GM12878 (cell line): ENCODE results near the gene ABHD1. TPM values are rescaled to one million over a fixed set of nuclear protein-coding genes. Genes with fewer than 3 reads are reported as not detected.

Source experiments
- ATAC-seq: fragments of 200-7000 bp; cut with Tn5 transposase; 3 replicates; pipeline ENCODE4 v1.9.1; 2020; ENCODE audit warnings: mild to moderate bottlenecking, moderate library complexity
- BruUV-seq: library from RNA; stranded (reverse); fragments of 400-500 nt; replicated peaks from 2 replicates; lab custom pipeline; 2021; lab: Mats Ljungman, UMichigan
- CTCF ChIA-PET: fragments of 300-600 bp; sonication (Branson Sonifier 250); formaldehyde crosslinking; extraction: SDS; loops from one replicate; lab custom pipeline; 2021; ENCODE audit warnings: inconsistent platforms; lab: Yijun Ruan, JAX
- POLR2A ChIA-PET: fragments of 350-600 bp; formaldehyde crosslinking; extraction: SDS; loops from one replicate; lab custom pipeline; 2021; ENCODE audit warnings: inconsistent platforms; lab: Charles Lee
- RAD21 ChIA-PET: fragments of 300-600 bp; sonication (Branson Sonifier 250); formaldehyde crosslinking; loops from one replicate; lab custom pipeline; 2023; ENCODE audit warnings: antibody characterized with exemption; ENCODE audit not compliant: unreplicated experiment; lab: Charles Lee
- SMC1A ChIA-PET: fragments of 300-600 bp; sonication (Branson Sonifier 250); formaldehyde crosslinking; loops from one replicate; lab custom pipeline; 2023; ENCODE audit not compliant: unreplicated experiment, uncharacterized antibody; lab: Charles Lee
- DNase-seq: peaks from one replicate; pipeline ENCODE4 v3.0.0-alpha.2; 2011; ENCODE audit warnings: low read depth, low spot score
- FAIRE-seq: peaks from 3 replicates; lab custom pipeline; 2011; peaks lifted over from hg19 to GRCh38; lab: Jason Lieb, UNC
- H2AFZ ChIP-seq: 2 replicates; pipeline ENCODE4 v1.6.0; 2011; ENCODE audit warnings: low read depth, low read length, control low read depth; ENCODE audit not compliant: control insufficient read depth
- H3K27ac ChIP-seq: 2 replicates; pipeline ENCODE4 v1.5.1; 2011; ENCODE audit warnings: control low read depth; ENCODE audit not compliant: control insufficient read depth, insufficient read depth
- H3K27me3 ChIP-seq, 2 experiments: replicated peaks in 1 of 2; 2 replicates each; pipeline versions ENCODE4 v1.6.0 to v1.6.1; 2011; ENCODE audit warnings: low read length in 1 of 2; ENCODE audit not compliant: control insufficient read depth in 2 of 2, insufficient read depth in 2 of 2
- H3K36me3 ChIP-seq, 2 experiments: 2 replicates each; pipeline ENCODE4 v1.5.1; 2011; ENCODE audit warnings: low read length in 1 of 2; ENCODE audit not compliant: control insufficient read depth in 2 of 2, insufficient read depth in 2 of 2
- H3K4me1 ChIP-seq: 2 replicates; pipeline ENCODE4 v1.6.1; 2011; ENCODE audit warnings: mild to moderate bottlenecking, low read length, moderate library complexity, mixed read lengths; ENCODE audit not compliant: control insufficient read depth, insufficient read depth
- H3K4me2 ChIP-seq: 2 replicates; pipeline ENCODE4 v1.6.0; 2011; ENCODE audit warnings: control low read depth; ENCODE audit not compliant: control insufficient read depth, insufficient read depth
- H3K4me3 ChIP-seq: fragments of 200-600 bp; sonication (generic); 2 replicates; pipeline ENCODE4 v1.5.1; 2016
- H3K79me2 ChIP-seq: 2 replicates; pipeline ENCODE4 v1.6.0; 2011; ENCODE audit warnings: low read length; ENCODE audit not compliant: control insufficient read depth, insufficient read depth
- H3K9ac ChIP-seq: 2 replicates; pipeline ENCODE4 v1.8.0; 2011; ENCODE audit warnings: low read length, control low read depth, mixed read lengths; ENCODE audit not compliant: control insufficient read depth, insufficient read depth
- H3K9me3 ChIP-seq: replicated peaks from 3 replicates; pipeline ENCODE4 v1.5.1; 2011; ENCODE audit warnings: mild to moderate bottlenecking, low read length; ENCODE audit not compliant: control insufficient read depth, insufficient read depth
- H4K20me1 ChIP-seq: 2 replicates; pipeline ENCODE4 v1.6.0; 2011; ENCODE audit not compliant: control insufficient read depth, insufficient read depth
- BHLHE40 ChIP-seq, 2 experiments: fragments of 450-650 bp in 1 of 2; IDR thresholded peaks; 2 replicates each; pipeline ENCODE4 v1.6.1; 2011 to 2017; ENCODE audit warnings: low read depth in 2 of 2, borderline replicate concordance in 1 of 2, improper control_type of control experiment in 1 of 2, low read length in 1 of 2, mild to moderate bottlenecking in 1 of 2
- EGR1 ChIP-seq, 2 experiments: IDR thresholded peaks; 1 replicate in 1 of 2; 2 replicates in 1 of 2; pipeline ENCODE4 v1.6.1; 2011 to 2012; ENCODE audit warnings: low read depth in 2 of 2, low read length in 2 of 2, borderline replicate concordance in 1 of 2, mild to moderate bottlenecking in 1 of 2, moderate library complexity in 1 of 2
- FOXK2 ChIP-seq: fragments of 450-650 bp; IDR thresholded peaks from 2 replicates; pipeline ENCODE4 v1.6.1; 2017; ENCODE audit warnings: mild to moderate bottlenecking, moderate library complexity
- LARP7 ChIP-seq: fragments of 450-650 bp; IDR thresholded peaks from 2 replicates; pipeline ENCODE4 v1.6.1; 2017; ENCODE audit warnings: mild to moderate bottlenecking
- POU2F2 ChIP-seq: IDR thresholded peaks from 3 replicates; pipeline ENCODE4 v1.6.1; 2011; ENCODE audit warnings: low read depth, mild to moderate bottlenecking, low read length, borderline replicate concordance
- RCOR1 ChIP-seq: conservative IDR thresholded peaks from 2 replicates; pipeline ENCODE4 v1.6.1; 2012; ENCODE audit warnings: low read depth, low read length, improper control_type of control experiment
- SP1 ChIP-seq: IDR thresholded peaks from one replicate; pipeline ENCODE4 v1.6.1; 2011; ENCODE audit warnings: low read depth, low read length
- SREBF1 ChIP-seq: IDR thresholded peaks from 2 replicates; pipeline ENCODE4 v1.6.1; 2012; ENCODE audit warnings: mild to moderate bottlenecking, low read length
- SREBF2 ChIP-seq: IDR thresholded peaks from 2 replicates; pipeline ENCODE4 v1.6.1; 2012; ENCODE audit warnings: mild to moderate bottlenecking, low read length
- YBX1 ChIP-seq: fragments of 450-650 bp; IDR thresholded peaks from 2 replicates; pipeline ENCODE4 v1.6.1; 2016; ENCODE audit warnings: antibody characterized with exemption
- ZBED1 ChIP-seq: IDR thresholded peaks from 2 replicates; pipeline ENCODE4 v1.6.1; 2016; ENCODE audit warnings: borderline replicate concordance
- WGBS: methylation state at CpG from one replicate; pipeline ENCODE4 v1.1.6; 2016; ENCODE audit warnings: low lambda C conversion rate; ENCODE audit not compliant: insufficient replicate concordance, insufficient coverage; ENCODE audit errors: missing lambda C conversion rate; 5-methylcytosine and 5-hydroxymethylcytosine counted together
- in situ Hi-C: fragments of 300-500 bp; cut with MboI; formaldehyde crosslinking; loops from 9 replicates; pipeline ENCODE4 v1.14.3; 2018; ENCODE audit warnings: mixed read lengths
- intact Hi-C: fragments of 100-400 bp; cut with micrococcal nuclease; formaldehyde crosslinking; loops from one replicate; pipeline ENCODE4 v1.14.2; 2022; ENCODE audit not compliant: unreplicated experiment
- polyA plus RNA-seq, 11 experiments: library from polyadenylated mRNA; depleted of rRNA in 4 of 11; unstranded in 6 of 11; stranded (reverse) in 5 of 11; fragments of >200 nt; fragmentation: Nextera tagmentation in 4 of 11; fragmentation: Illumina TruSeq in 1 of 11; extraction: Ambion mirVana in 4 of 11; extraction: Trizol in 1 of 11; gene quantifications; 1 replicate in 1 of 11; 2 replicates in 10 of 11; pipeline versions ENCODE4 v1.2.1 to v1.2.3, GENCODE V29; 2011 to 2016; ENCODE audit warnings: inconsistent platforms in 2 of 11, missing spikeins in 2 of 11, low read depth in 1 of 11
- total RNA-seq, 4 experiments: library from RNA; depleted of rRNA in 3 of 4; stranded (reverse); fragments of >200 nt in 3 of 4; fragmentation: Illumina TruSeq in 1 of 4; extraction: Trizol in 1 of 4; gene quantifications; 2 replicates each; pipeline versions ENCODE4 v1.2.1 to v1.2.3, GENCODE V29; 2013 to 2021
- TF ChIP-seq, protein P1 (sequence below), 3 experiments: IDR thresholded peaks in 2 of 3; conservative IDR thresholded peaks in 1 of 3; 2 replicates each; pipeline ENCODE4 v1.5.1; 2011; ENCODE audit warnings: low read depth in 3 of 3, low read length in 3 of 3, mild to moderate bottlenecking in 3 of 3, control low read depth in 2 of 3, moderate library complexity in 2 of 3, inconsistent platforms in 1 of 3, mixed read lengths in 1 of 3; ENCODE audit not compliant: control insufficient read depth in 2 of 3, insufficient read depth in 1 of 3; ENCODE audit errors: extremely low read depth in 1 of 3
- TF ChIP-seq, protein P2 (sequence below): IDR thresholded peaks from 2 replicates; pipeline ENCODE4 v1.6.1; 2011; ENCODE audit warnings: borderline replicate concordance, low read depth, mild to moderate bottlenecking, moderate library complexity, mixed read lengths, low read length; ENCODE audit not compliant: insufficient read depth; ENCODE audit errors: extremely low read length
- TF ChIP-seq, protein P3 (sequence below): IDR thresholded peaks from 2 replicates; pipeline ENCODE4 v1.6.1; 2012; ENCODE audit warnings: improper control_type of control experiment, low read depth, low read length; ENCODE audit not compliant: insufficient replicate concordance

ABHD1 gene
- total and polyA plus RNA-seq, 10 of the 15 experiments (the other 5 are each of a cell fraction or from before 2014, with no cell fraction given), result 0.04 to 0.35 (median 0.17) TPM; not detected in 2

DNA sequence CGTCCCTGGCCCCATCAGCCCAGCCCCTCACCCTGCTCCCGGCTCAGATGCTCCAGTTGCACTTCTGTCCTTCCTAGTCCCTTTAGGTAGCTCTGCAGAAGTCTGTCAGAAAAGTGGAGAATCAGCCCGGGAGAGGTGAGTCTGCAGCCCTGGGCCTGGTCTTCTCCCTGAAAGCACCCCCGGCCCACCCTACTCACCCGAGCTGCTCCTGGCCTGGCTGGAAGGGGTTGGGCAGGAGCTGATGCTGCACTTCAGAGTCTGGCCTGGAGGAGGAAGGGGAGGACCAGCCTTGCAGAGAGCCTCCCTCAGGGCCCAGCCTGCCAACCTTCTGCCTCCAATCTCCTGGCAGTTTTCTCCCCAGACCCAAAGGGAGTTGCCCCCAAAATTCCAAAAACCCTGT lies 21.3 kb upstream of the ABHD1 start:
- no peaks in the 10 kb centered on the region for H3K9me3 ChIP-seq
- H3K9ac ChIP-seq, result no peak overlapping the region
- H3K27me3 ChIP-seq, result no peaks in the 10 kb centered on the region
- H3K36me3 ChIP-seq, result no peaks in the 10 kb centered on the region; a peak in 1 of 4 replicates
- FAIRE-seq, result no peak
- H3K27ac ChIP-seq, result no peak overlapping the region
- intact Hi-C loops (no loop called here), in situ Hi-C loops (no loop called here)
- ChIA-PET CTCF (interaction anchor here (1.1 to 9.3 kb wide), 4 partner anchors 70 to 201 kb away, joined by 3 to 132 read pairs (median 43); partner anchors contain the start of gene TRIM54), RAD21 (interaction anchor here (0.5 to 2.5 kb wide), 3 partner anchors 21 to 177 kb away, joined by 3 to 11 read pairs (median 3); no protein-coding TSS in a partner anchor), SMC1A (interaction anchor here (1.0 to 2.3 kb wide), 4 partner anchors 12 to 201 kb away, joined by 3 to 8 read pairs (median 4); no protein-coding TSS in a partner anchor), POLR2A (no interaction called here)
- no TSS peak for BruUV-seq
- no peak for DNase-seq
- H4K20me1 ChIP-seq, result no peaks in the 10 kb centered on the region
- 46% methylated on average over 5 of the region's 5 CpGs for WGBS
- no peaks in the 10 kb centered on the region for H3K79me2 ChIP-seq
- H3K4me2 ChIP-seq, result no peak overlapping the region
- H2AFZ ChIP-seq, result no peak overlapping the region
- no peak overlapping the region for H3K4me3 ChIP-seq
- no peaks in the 10 kb centered on the region for H3K4me1 ChIP-seq
- ATAC-seq, result no peak
- TF ChIP-seq, protein P1, sequence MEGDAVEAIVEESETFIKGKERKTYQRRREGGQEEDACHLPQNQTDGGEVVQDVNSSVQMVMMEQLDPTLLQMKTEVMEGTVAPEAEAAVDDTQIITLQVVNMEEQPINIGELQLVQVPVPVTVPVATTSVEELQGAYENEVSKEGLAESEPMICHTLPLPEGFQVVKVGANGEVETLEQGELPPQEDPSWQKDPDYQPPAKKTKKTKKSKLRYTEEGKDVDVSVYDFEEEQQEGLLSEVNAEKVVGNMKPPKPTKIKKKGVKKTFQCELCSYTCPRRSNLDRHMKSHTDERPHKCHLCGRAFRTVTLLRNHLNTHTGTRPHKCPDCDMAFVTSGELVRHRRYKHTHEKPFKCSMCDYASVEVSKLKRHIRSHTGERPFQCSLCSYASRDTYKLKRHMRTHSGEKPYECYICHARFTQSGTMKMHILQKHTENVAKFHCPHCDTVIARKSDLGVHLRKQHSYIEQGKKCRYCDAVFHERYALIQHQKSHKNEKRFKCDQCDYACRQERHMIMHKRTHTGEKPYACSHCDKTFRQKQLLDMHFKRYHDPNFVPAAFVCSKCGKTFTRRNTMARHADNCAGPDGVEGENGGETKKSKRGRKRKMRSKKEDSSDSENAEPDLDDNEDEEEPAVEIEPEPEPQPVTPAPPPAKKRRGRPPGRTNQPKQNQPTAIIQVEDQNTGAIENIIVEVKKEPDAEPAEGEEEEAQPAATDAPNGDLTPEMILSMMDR (IDR thresholded peaks at IDR 0.05 in 2 of 3, conservative IDR thresholded peaks at IDR 0.05 in 1 of 3; ENCODE audit: control insufficient read depth in 2 of 3, extremely low read depth in 1 of 3, insufficient read depth in 1 of 3, low read depth in 3 of 3, low read length in 3 of 3), result no peak
- TF ChIP-seq RCOR1 (no peak), ZBED1 (no peak), EGR1 (IDR thresholded peaks at IDR 0.05; ENCODE audit: borderline replicate concordance in 1 of 2, low read depth in 2 of 2, low read length in 2 of 2) (no peak), FOXK2 (no peak), POU2F2 (no peak), LARP7 (no peak), SP1 (no peak), BHLHE40 (IDR thresholded peaks at IDR 0.05; ENCODE audit: borderline replicate concordance in 1 of 2, low read depth in 2 of 2, low read length in 1 of 2) (no peak), YBX1 (no peak), SREBF2 (no peak), SREBF1 (no peak)
- TF ChIP-seq, protein P2, sequence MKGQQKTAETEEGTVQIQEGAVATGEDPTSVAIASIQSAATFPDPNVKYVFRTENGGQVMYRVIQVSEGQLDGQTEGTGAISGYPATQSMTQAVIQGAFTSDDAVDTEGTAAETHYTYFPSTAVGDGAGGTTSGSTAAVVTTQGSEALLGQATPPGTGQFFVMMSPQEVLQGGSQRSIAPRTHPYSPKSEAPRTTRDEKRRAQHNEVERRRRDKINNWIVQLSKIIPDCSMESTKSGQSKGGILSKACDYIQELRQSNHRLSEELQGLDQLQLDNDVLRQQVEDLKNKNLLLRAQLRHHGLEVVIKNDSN, result no peak
- TF ChIP-seq, protein P3, sequence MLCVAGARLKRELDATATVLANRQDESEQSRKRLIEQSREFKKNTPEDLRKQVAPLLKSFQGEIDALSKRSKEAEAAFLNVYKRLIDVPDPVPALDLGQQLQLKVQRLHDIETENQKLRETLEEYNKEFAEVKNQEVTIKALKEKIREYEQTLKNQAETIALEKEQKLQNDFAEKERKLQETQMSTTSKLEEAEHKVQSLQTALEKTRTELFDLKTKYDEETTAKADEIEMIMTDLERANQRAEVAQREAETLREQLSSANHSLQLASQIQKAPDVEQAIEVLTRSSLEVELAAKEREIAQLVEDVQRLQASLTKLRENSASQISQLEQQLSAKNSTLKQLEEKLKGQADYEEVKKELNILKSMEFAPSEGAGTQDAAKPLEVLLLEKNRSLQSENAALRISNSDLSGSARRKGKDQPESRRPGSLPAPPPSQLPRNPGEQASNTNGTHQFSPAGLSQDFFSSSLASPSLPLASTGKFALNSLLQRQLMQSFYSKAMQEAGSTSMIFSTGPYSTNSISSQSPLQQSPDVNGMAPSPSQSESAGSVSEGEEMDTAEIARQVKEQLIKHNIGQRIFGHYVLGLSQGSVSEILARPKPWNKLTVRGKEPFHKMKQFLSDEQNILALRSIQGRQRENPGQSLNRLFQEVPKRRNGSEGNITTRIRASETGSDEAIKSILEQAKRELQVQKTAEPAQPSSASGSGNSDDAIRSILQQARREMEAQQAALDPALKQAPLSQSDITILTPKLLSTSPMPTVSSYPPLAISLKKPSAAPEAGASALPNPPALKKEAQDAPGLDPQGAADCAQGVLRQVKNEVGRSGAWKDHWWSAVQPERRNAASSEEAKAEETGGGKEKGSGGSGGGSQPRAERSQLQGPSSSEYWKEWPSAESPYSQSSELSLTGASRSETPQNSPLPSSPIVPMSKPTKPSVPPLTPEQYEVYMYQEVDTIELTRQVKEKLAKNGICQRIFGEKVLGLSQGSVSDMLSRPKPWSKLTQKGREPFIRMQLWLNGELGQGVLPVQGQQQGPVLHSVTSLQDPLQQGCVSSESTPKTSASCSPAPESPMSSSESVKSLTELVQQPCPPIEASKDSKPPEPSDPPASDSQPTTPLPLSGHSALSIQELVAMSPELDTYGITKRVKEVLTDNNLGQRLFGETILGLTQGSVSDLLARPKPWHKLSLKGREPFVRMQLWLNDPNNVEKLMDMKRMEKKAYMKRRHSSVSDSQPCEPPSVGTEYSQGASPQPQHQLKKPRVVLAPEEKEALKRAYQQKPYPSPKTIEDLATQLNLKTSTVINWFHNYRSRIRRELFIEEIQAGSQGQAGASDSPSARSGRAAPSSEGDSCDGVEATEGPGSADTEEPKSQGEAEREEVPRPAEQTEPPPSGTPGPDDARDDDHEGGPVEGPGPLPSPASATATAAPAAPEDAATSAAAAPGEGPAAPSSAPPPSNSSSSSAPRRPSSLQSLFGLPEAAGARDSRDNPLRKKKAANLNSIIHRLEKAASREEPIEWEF, result no peak
